Coronary artery (tissue), 2 donors: ENCODE data around the gene SRD5A3.
"Not testable (repeated sequence)": the region's sequence is repeated elsewhere in the genome, so short reads cannot be mapped to it uniquely, and the experiment has no call there.

Experiments
- DNase-seq: peaks from one replicate; pipeline ENCODE4 v3.0.0-alpha.2; 2017; ENCODE audit warnings: low spot score
- H3K27ac ChIP-seq, 2 donors: fragments of 200-600 bp; sonication (generic); one replicate each; pipeline ENCODE4 v1.5.1; 2016 to 2019
- H3K4me3 ChIP-seq: fragments of 200-600 bp; sonication (generic); 2 replicates; pipeline ENCODE4 v1.5.1; 2016; ENCODE audit warnings: mild to moderate bottlenecking, moderate library complexity
- TF ChIP-seq, protein P1 (sequence below): fragments of 200-600 bp; sonication (generic); IDR thresholded peaks from one replicate; pipeline ENCODE4 v1.5.1; 2019; ENCODE audit warnings: antibody characterized with exemption

The SRD5A3 gene

GRCh38 chr4:55345054-55345453, 988 bp upstream of the SRD5A3 start:
- H3K27ac ChIP-seq: no peak overlapping the region

GRCh38 chr4:55346851-55347255, 811 bp downstream of the SRD5A3 start:
- TF ChIP-seq, protein P1, sequence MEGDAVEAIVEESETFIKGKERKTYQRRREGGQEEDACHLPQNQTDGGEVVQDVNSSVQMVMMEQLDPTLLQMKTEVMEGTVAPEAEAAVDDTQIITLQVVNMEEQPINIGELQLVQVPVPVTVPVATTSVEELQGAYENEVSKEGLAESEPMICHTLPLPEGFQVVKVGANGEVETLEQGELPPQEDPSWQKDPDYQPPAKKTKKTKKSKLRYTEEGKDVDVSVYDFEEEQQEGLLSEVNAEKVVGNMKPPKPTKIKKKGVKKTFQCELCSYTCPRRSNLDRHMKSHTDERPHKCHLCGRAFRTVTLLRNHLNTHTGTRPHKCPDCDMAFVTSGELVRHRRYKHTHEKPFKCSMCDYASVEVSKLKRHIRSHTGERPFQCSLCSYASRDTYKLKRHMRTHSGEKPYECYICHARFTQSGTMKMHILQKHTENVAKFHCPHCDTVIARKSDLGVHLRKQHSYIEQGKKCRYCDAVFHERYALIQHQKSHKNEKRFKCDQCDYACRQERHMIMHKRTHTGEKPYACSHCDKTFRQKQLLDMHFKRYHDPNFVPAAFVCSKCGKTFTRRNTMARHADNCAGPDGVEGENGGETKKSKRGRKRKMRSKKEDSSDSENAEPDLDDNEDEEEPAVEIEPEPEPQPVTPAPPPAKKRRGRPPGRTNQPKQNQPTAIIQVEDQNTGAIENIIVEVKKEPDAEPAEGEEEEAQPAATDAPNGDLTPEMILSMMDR: no peak

More at GRCh38 chr4:55345054-55345453, 988 bp upstream of the SRD5A3 start:
- H3K4me3 ChIP-seq: no peak overlapping the region
- no peak for DNase-seq
- TF ChIP-seq, protein P1: no peak

DNA sequence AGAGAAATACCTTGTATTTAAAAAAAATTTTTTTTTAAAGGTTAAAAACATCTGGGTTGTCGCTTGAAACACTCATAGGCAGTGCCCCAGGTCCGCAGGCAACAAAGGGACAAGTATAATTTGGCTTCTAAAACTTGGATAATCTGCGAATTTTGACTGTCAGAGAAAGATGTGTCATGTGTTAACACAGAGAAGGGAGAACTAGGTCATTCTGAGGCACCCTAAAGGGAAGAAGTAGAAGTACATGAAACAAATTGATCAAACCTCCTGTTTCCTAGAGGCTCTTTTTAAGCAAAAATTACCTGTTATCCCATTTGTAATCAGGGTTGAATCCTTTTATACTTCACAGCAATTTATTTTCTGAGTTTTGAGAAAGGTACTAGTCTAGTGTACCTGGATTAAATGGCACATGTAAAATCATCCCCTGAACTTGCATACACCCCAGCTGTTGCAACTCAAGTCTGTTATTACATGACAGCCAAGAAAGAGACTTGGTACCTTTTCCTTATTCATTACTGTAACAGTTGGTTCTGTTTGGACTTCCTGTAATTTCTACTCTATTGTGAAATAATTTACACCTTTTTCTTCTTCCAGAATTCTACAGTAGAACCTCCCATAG, 1.7 kb downstream of the SRD5A3 start:
- Histone ChIP-seq H3K27ac (no peak overlapping the region), H3K4me3 (no peak overlapping the region)
- TF ChIP-seq, protein P1: no peak
- no peak for DNase-seq

More at GRCh38 chr4:55346851-55347255, 811 bp downstream of the SRD5A3 start:
- Histone ChIP-seq H3K4me3 (peak overlapping the region; percentile 88), H3K27ac (peak overlapping the region; percentile 92 to 98)
- DNase-seq: no peak

DNA sequence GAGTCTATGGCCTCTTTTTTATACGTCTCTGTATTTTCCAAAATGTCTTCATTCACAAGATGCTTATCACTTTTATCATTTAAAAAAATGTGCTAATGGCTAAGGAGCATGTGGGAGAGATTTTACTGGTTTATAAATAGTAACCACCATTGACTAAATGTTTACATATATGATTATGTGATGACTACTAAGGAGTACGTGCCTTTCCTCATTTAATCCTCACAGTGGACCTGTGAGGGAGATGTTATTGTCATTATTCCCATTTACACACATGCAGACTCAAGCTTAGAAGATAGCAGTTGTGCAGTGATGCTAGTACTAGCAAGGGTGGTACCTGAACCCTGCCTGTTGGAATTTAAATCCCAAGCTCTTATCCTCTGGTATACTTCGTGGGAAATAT, 2.4 kb downstream of the SRD5A3 start:
- TF ChIP-seq, protein P1: no peak
- H3K4me3 ChIP-seq: no peak overlapping the region
- no peak for DNase-seq
- H3K27ac ChIP-seq: no peak overlapping the region

DNA sequence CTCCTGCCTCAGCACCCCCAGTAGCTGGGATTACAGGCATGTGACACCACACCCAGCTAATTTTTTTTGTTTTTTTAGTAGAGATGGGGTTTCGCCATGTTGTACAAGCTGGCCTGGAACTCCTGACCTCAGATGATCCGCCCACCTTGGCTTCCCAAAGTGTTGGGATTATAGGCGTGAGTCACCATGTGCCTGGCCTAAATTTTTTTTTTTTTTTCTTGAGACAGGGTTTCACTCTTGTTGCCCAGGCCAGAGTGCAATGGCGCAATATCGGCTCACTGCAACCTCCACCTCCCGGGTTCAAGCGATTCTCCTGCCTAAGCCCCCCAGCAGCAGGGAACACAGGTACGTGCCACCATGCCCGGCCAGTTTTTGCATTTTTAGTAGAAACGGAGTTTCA, 4.8 kb downstream of the SRD5A3 start:
- not testable (repeated sequence) for DNase-seq, H3K27ac ChIP-seq, H3K4me3 ChIP-seq

GRCh38 chr4:55351824-55352223, 5.8 kb downstream of the SRD5A3 start:
- no peak for DNase-seq
- TF ChIP-seq, protein P1: no peak
- no peak overlapping the region for H3K4me3 ChIP-seq
- H3K27ac ChIP-seq: no peak overlapping the region

- H3K27ac ChIP-seq: no peak overlapping the region
- no peak for DNase-seq
Observed at GRCh38 chr4:55352726-55353125, 6.7 kb downstream of the SRD5A3 start.

GRCh38 chr4:55353228-55353747, 7.2 kb downstream of the SRD5A3 start:
- H3K4me3 ChIP-seq, H3K27ac ChIP-seq, DNase-seq: not testable (repeated sequence)

More at GRCh38 chr4:55352726-55353125, 6.7 kb downstream of the SRD5A3 start:
- TF ChIP-seq, protein P1: no peak
- no peak overlapping the region for H3K4me3 ChIP-seq
